Neural progenitor cell (in vitro differentiated cells): ENCODE data around the gene GRM2. TPM values are rescaled to one million over a fixed set of nuclear protein-coding genes. Genes with fewer than 3 reads are reported as not detected.

Experiments used
- DNase-seq: peaks from one replicate; pipeline ENCODE4 v3.0.0-alpha.2; 2016; ENCODE audit warnings: low spot score
- H2AFZ ChIP-seq: fragments of 200-600 bp; sonication (generic); replicated peaks from 2 replicates; pipeline ENCODE4 v1.6.1; 2016; ENCODE audit warnings: antibody characterized with exemption
- H3F3A ChIP-seq: fragments of 200-600 bp; sonication (generic); 2 replicates; pipeline ENCODE4 v1.6.1; 2016; ENCODE audit warnings: antibody characterized with exemption, low read depth
- H3K27ac ChIP-seq: fragments of 200-600 bp; sonication (generic); 2 replicates; pipeline ENCODE4 v1.5.1; 2016; ENCODE audit warnings: mild to moderate bottlenecking
- H3K27me3 ChIP-seq: fragments of 200-600 bp; sonication (generic); 2 replicates; pipeline ENCODE4 v1.6.1; 2016; ENCODE audit warnings: mild to moderate bottlenecking, moderate library complexity
- H3K36me3 ChIP-seq: fragments of 200-600 bp; sonication (generic); 2 replicates; pipeline ENCODE4 v1.5.1; 2016
- H3K4me1 ChIP-seq: fragments of 200-600 bp; sonication (generic); 2 replicates; pipeline ENCODE4 v1.6.1; 2016; ENCODE audit warnings: mixed run types
- H3K4me2 ChIP-seq: fragments of 200-600 bp; sonication (generic); 2 replicates; pipeline ENCODE4 v1.6.1; 2016
- H3K4me3 ChIP-seq: fragments of 200-600 bp; sonication (generic); 2 replicates; pipeline ENCODE4 v1.5.1; 2016
- H3K79me2 ChIP-seq: fragments of 200-600 bp; sonication (generic); 2 replicates; pipeline ENCODE4 v1.6.1; 2016; ENCODE audit warnings: low read depth
- H3K9ac ChIP-seq: fragments of 200-600 bp; sonication (generic); 2 replicates; pipeline ENCODE4 v1.6.1; 2016
- H3K9me3 ChIP-seq: fragments of 200-600 bp; sonication (generic); 2 replicates; pipeline ENCODE4 v1.5.1; 2016; ENCODE audit warnings: low read depth
- H4K20me1 ChIP-seq: fragments of 200-600 bp; sonication (generic); 2 replicates; pipeline ENCODE4 v1.6.1; 2016; ENCODE audit warnings: low read depth
- H3K27ac Mint-ChIP-seq: 3 replicates; pipeline ENCODE4 v1.8.0; 2021; ENCODE audit warnings: mixed read lengths
- H3K27me3 Mint-ChIP-seq: 2 replicates; pipeline ENCODE4 v1.8.0; 2022; ENCODE audit warnings: low read depth, mild to moderate bottlenecking, inconsistent platforms, moderate library complexity, mixed read lengths; ENCODE audit not compliant: insufficient read depth
- H3K36me3 Mint-ChIP-seq: 3 replicates; pipeline ENCODE4 v1.8.0; 2021; ENCODE audit warnings: mixed read lengths
- H3K4me1 Mint-ChIP-seq: 3 replicates; pipeline ENCODE4 v1.8.0; 2021; ENCODE audit warnings: mixed read lengths
- H3K4me3 Mint-ChIP-seq: 3 replicates; pipeline ENCODE4 v1.8.0; 2021; ENCODE audit warnings: mild to moderate bottlenecking, moderate library complexity, mixed read lengths
- H3K9me3 Mint-ChIP-seq: 3 replicates; pipeline ENCODE4 v1.8.0; 2020; ENCODE audit warnings: mixed read lengths
- EZH2 ChIP-seq: fragments of 200-600 bp; sonication (generic); IDR thresholded peaks from 2 replicates; pipeline ENCODE4 v1.6.1; 2017; ENCODE audit warnings: antibody characterized with exemption, mild to moderate bottlenecking, moderate library complexity
- EZH2phosphoT487 ChIP-seq: fragments of 200-600 bp; sonication (generic); IDR thresholded peaks from 2 replicates; pipeline ENCODE4 v1.6.1; 2017; ENCODE audit warnings: antibody characterized with exemption
- total RNA-seq: library from RNA; depleted of rRNA; stranded (reverse); fragments of >200 nt; gene quantifications from 2 replicates; pipeline ENCODE4 v1.2.3, GENCODE V29; 2015; ENCODE audit warnings: low replicate concordance
- TF ChIP-seq, protein P1 (sequence below): fragments of 200-600 bp; sonication (generic); IDR thresholded peaks from 2 replicates; pipeline ENCODE4 v1.5.1; 2017; ENCODE audit warnings: antibody characterized with exemption, mild to moderate bottlenecking

GRM2 gene
- total RNA-seq, 1 donor from 2014 or later = 1.9 TPM

DNA sequence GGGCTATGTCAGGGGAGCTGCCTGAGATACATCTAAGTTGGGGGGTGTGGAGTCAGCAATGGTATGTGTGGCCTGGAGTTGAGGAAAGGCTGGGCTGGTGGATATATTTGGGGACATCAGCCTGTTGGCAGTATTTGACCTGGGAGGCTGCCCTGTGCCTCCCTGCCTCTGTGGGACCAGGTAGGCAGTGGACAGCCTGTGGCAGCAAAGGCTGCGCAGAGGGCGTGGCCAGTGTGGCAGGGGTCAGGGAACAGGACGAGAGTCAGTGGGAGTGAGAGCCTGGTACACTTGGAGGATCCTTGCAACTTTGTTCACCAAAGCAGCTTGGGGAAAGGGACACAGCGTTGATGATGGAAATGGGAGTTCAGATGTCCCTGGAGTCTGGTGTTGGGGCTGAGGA is 20.8 kb upstream of the GRM2 start:
- Mint-ChIP-seq H3K27ac (peak overlapping the region; percentile 27), H3K4me3 (no peak overlapping the region), H3K4me1 (peaks cover 20% of the 10 kb centered on the region), H3K36me3 (peaks cover 5% of the 10 kb centered on the region), H3K9me3 (no peaks in the 10 kb centered on the region), H3K27me3 (peaks cover 3% of the 10 kb centered on the region)
- DNase-seq = no peak
- no peaks in the 10 kb centered on the region for H4K20me1 ChIP-seq
- H3K9ac ChIP-seq = no peak overlapping the region
- TF ChIP-seq, protein P1, sequence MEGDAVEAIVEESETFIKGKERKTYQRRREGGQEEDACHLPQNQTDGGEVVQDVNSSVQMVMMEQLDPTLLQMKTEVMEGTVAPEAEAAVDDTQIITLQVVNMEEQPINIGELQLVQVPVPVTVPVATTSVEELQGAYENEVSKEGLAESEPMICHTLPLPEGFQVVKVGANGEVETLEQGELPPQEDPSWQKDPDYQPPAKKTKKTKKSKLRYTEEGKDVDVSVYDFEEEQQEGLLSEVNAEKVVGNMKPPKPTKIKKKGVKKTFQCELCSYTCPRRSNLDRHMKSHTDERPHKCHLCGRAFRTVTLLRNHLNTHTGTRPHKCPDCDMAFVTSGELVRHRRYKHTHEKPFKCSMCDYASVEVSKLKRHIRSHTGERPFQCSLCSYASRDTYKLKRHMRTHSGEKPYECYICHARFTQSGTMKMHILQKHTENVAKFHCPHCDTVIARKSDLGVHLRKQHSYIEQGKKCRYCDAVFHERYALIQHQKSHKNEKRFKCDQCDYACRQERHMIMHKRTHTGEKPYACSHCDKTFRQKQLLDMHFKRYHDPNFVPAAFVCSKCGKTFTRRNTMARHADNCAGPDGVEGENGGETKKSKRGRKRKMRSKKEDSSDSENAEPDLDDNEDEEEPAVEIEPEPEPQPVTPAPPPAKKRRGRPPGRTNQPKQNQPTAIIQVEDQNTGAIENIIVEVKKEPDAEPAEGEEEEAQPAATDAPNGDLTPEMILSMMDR = no peak
- TF ChIP-seq EZH2 (no peak), EZH2phosphoT487 (no peak)
- no peaks in the 10 kb centered on the region for H3F3A ChIP-seq
- H3K9me3 ChIP-seq = no peaks in the 10 kb centered on the region
- no peak overlapping the region for H2AFZ ChIP-seq
- no peaks in the 10 kb centered on the region for H3K36me3 ChIP-seq
- no peak overlapping the region for H3K4me3 ChIP-seq
- H3K79me2 ChIP-seq = no peaks in the 10 kb centered on the region
- no peaks in the 10 kb centered on the region for H3K4me1 ChIP-seq
- no peaks in the 10 kb centered on the region for H3K27me3 ChIP-seq
- no peak overlapping the region for H3K4me2 ChIP-seq
- no peak overlapping the region for H3K27ac ChIP-seq

DNA sequence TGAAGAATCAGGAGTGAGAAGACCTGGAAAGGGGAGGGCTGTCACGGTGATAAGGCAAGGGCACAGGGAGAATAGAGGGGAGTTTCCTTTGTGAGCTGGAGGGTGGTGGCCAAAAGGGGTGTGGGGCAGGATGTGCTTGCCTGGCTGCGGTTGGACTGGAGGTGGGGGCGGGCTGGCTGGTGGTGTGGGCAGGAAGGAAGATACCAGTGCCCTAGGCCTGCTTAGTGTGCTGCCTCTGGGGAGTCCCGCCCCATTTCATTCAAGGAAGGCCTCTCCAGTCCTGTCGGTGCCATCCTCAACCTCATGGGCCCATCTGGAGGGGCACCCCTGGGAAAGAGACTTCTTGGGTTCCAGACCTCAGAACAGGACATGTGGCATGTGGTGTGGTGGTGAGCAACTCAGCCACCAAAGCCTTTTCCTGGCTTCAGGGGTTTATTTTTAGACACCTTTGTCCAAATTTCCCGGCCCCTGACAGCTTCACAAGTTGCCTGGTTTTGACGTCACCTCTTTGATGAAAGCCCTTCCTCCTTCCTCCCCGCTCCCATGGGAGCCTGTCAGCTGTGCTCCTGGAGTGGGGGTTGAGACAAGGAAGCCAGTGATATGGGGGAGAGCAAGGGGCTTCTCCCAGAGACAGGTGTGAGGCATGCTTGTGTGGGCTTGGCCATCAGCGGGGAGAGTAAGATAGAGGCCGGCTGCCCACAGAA is 20.2 kb upstream of the GRM2 start:
- peaks cover 5% of the 10 kb centered on the region for H3K36me3 Mint-ChIP-seq
- no peaks in the 10 kb centered on the region for H3K36me3 ChIP-seq
- DNase-seq = no peak
- no peaks in the 10 kb centered on the region for H3K9me3 ChIP-seq
- H3K27me3 Mint-ChIP-seq = peaks cover 3% of the 10 kb centered on the region
- H4K20me1 ChIP-seq = no peaks in the 10 kb centered on the region
- TF ChIP-seq EZH2phosphoT487 = no peak
- TF ChIP-seq, protein P1 = no peak
- no peak for TF ChIP-seq EZH2
- no peak overlapping the region for H3K9ac ChIP-seq
- H3K4me1 ChIP-seq = peaks cover under 1% of the 10 kb centered on the region
- no peak overlapping the region for H3K27ac Mint-ChIP-seq
- no peaks in the 10 kb centered on the region for H3K9me3 Mint-ChIP-seq
- H3K4me2 ChIP-seq = no peak overlapping the region
- H3K4me3 Mint-ChIP-seq = no peak overlapping the region
- H3K27me3 ChIP-seq = no peaks in the 10 kb centered on the region
- H3K4me1 Mint-ChIP-seq = peaks cover 16% of the 10 kb centered on the region
- H3K4me3 ChIP-seq = no peak overlapping the region
- no peak overlapping the region for H2AFZ ChIP-seq
- H3K27ac ChIP-seq = no peak overlapping the region
- no peaks in the 10 kb centered on the region for H3K79me2 ChIP-seq
- H3F3A ChIP-seq = no peaks in the 10 kb centered on the region

DNA sequence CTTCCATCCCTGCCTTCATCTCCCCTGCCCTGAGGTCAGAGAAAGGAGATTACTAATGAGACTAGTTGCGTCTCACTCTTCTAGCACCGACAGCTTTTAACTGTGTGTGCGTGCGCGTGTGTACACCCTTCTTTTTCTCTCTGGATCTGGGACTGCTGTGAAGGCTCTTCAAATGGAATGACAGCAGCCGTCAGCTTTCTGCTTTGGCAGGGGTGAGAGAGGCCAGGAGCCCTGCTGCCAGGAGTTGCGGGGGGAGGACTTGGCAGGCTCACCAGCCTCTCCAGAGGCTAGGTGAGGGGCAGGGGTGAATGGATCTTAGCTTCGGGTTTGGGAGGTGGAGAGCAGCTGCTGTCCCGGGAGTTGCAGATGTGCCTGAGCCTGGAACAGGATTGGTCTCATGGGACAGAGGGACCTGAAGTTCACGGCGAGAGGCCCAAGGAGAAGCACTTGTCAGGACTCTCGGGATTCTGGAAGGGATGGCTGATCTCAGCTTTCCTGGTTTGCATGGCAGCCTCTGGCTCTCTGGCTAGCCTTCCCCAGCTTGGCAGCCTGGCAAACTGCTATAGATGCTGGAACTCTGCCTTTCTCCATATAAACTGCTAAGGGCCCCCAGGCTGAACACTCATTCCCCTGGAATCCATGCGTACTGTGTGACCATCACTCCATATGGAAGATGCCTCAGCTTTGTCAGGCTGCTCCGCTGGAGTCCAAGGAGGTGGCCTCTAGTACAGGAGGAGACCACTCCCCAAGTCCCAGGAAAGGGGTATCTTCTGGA is 19.2 kb upstream of the GRM2 start:
- no peak for DNase-seq
- no peaks in the 10 kb centered on the region for H3K27me3 ChIP-seq
- no peak overlapping the region for H2AFZ ChIP-seq
- TF ChIP-seq, protein P1 = no peak
- TF ChIP-seq EZH2phosphoT487 (no peak), EZH2 (no peak)
- no peak overlapping the region for H3K4me2 ChIP-seq
- H3K4me3 ChIP-seq = no peak overlapping the region
- no peaks in the 10 kb centered on the region for H4K20me1 ChIP-seq
- peaks cover 5% of the 10 kb centered on the region for H3K36me3 Mint-ChIP-seq
- peaks cover 11% of the 10 kb centered on the region for H3K4me1 Mint-ChIP-seq
- H3K9ac ChIP-seq = no peak overlapping the region
- H3F3A ChIP-seq = no peaks in the 10 kb centered on the region
- no peaks in the 10 kb centered on the region for H3K9me3 ChIP-seq
- peaks cover 3% of the 10 kb centered on the region for H3K27me3 Mint-ChIP-seq
- H3K9me3 Mint-ChIP-seq = no peaks in the 10 kb centered on the region
- no peaks in the 10 kb centered on the region for H3K79me2 ChIP-seq
- H3K4me1 ChIP-seq = peaks cover 4% of the 10 kb centered on the region
- H3K27ac Mint-ChIP-seq = no peak overlapping the region
- H3K4me3 Mint-ChIP-seq = no peak overlapping the region
- H3K27ac ChIP-seq = no peak overlapping the region
- no peaks in the 10 kb centered on the region for H3K36me3 ChIP-seq
